Cardiac muscle cell (in vitro differentiated cells and primary cell): Measurements from ENCODE around the gene CCNC. TPM values are rescaled to one million over a fixed set of nuclear protein-coding genes. Genes with fewer than 3 reads are reported as not detected.

Experiments used
- DNase-seq, 2 donors: peaks; one replicate each; pipeline versions ENCODE4 v3.0.0 to v3.0.0-alpha.2; 2010 to 2017; ENCODE audit warnings: low read depth in 1 of 2, low spot score in 1 of 2
- H3K27ac ChIP-seq: fragments of 200-600 bp; sonication (generic); 2 replicates; pipeline ENCODE4 v1.5.1; 2016
- H3K27me3 ChIP-seq: fragments of 200-600 bp; sonication (generic); 2 replicates; pipeline ENCODE4 v1.6.0; 2016; ENCODE audit warnings: control low read depth
- H3K36me3 ChIP-seq: fragments of 200-600 bp; sonication (generic); 2 replicates; pipeline ENCODE4 v1.5.1; 2016; ENCODE audit warnings: control low read depth
- H3K4me1 ChIP-seq: fragments of 200-600 bp; sonication (generic); 2 replicates; pipeline ENCODE4 v1.8.1; 2017; ENCODE audit warnings: low read depth, mild to moderate bottlenecking, mixed run types
- H3K4me3 ChIP-seq: fragments of 200-600 bp; sonication (generic); 2 replicates; pipeline ENCODE4 v1.5.1; 2016; ENCODE audit warnings: mild to moderate bottlenecking
- H3K9me3 ChIP-seq: fragments of 200-600 bp; sonication (generic); 2 replicates; pipeline ENCODE4 v1.5.1; 2017; ENCODE audit warnings: low read depth, mild to moderate bottlenecking, control low read depth
- polyA plus RNA-seq: library from polyadenylated mRNA; unstranded; fragments of >200 nt; fragmentation: Nextera tagmentation; extraction: Ambion mirVana; gene quantifications from 2 replicates; pipeline ENCODE4 v1.2.1, GENCODE V29; 2016
- total RNA-seq: library from RNA; depleted of rRNA; stranded (reverse); fragments of >200 nt; gene quantifications from 2 replicates; pipeline ENCODE4 v1.2.3, GENCODE V29; 2016
- TF ChIP-seq, protein P1 (sequence below): IDR thresholded peaks from 2 replicates; pipeline ENCODE4 v1.5.1; 2012; ENCODE audit warnings: low read depth, mild to moderate bottlenecking, low read length

Gene CCNC
- total and polyA plus RNA-seq, 2 experiments from 2014 or later: 39.7 to 68.1 TPM

DNA sequence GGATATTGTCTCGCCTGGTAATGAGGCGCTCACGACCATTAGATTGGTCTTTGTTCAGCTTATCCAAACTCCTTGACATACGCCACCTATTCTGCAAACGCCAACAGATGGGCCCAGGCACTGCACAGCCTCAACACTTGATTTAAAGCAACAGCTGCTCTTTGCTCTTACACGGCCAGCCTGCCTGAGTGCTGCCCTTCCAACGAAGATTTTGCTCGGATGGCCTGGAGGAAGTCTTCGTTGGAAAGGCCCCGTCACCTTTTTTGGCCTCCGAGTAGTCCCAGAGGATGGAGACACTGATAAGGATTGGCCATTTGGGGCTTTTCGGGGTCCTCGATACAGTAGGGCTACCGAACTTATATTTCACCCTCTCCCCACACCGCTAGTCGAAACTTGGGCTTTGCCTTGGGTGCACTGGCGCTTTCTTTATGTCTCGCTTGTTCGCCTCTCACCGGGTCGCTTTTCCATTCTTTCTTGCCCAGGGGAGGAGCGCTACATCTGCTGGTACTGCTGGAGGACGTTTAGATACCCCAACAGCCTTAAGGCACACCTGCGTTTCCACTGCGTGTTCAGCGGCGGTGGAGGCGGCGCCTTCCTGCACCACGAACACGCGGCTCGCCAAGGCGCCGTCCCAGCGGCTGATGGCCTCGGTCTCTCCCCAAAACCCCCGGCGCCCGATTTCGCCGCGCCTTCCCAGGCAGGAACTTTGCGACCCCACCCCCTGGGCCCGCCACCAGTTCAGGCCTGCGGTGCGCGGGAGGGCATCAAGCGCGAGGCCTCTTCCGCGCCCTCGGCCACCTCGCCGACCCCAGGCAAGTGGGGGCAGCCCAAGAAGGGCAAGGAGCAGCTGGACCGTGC lies 44.3 kb upstream of the CCNC start:
- TF ChIP-seq, protein P1, sequence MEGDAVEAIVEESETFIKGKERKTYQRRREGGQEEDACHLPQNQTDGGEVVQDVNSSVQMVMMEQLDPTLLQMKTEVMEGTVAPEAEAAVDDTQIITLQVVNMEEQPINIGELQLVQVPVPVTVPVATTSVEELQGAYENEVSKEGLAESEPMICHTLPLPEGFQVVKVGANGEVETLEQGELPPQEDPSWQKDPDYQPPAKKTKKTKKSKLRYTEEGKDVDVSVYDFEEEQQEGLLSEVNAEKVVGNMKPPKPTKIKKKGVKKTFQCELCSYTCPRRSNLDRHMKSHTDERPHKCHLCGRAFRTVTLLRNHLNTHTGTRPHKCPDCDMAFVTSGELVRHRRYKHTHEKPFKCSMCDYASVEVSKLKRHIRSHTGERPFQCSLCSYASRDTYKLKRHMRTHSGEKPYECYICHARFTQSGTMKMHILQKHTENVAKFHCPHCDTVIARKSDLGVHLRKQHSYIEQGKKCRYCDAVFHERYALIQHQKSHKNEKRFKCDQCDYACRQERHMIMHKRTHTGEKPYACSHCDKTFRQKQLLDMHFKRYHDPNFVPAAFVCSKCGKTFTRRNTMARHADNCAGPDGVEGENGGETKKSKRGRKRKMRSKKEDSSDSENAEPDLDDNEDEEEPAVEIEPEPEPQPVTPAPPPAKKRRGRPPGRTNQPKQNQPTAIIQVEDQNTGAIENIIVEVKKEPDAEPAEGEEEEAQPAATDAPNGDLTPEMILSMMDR: no peak
- Histone ChIP-seq H3K27me3 (peaks cover 100% of the 10 kb centered on the region), H3K27ac (no peak overlapping the region), H3K4me1 (no peaks in the 10 kb centered on the region), H3K9me3 (no peaks in the 10 kb centered on the region), H3K36me3 (no peaks in the 10 kb centered on the region), H3K4me3 (peak overlapping the region; percentile 36)
- no peak for DNase-seq

- H3K27ac ChIP-seq: no peak overlapping the region
- H3K4me3 ChIP-seq: no peak overlapping the region
- TF ChIP-seq, protein P1: no peak
- H3K9me3 ChIP-seq: no peaks in the 10 kb centered on the region
- H3K36me3 ChIP-seq: no peaks in the 10 kb centered on the region
- H3K27me3 ChIP-seq: peaks cover 100% of the 10 kb centered on the region
- no peak for DNase-seq
- no peaks in the 10 kb centered on the region for H3K4me1 ChIP-seq
Observed at GRCh38 chr6:99611148-99611547, 42.7 kb upstream of the CCNC start.

GRCh38 chr6:99609905-99610489 lies 41.5 kb upstream of the CCNC start:
- H3K4me1 ChIP-seq: no peaks in the 10 kb centered on the region
- TF ChIP-seq, protein P1: no peak
- peaks cover 100% of the 10 kb centered on the region for H3K27me3 ChIP-seq
- H3K27ac ChIP-seq: no peak overlapping the region
- DNase-seq: no peak
- no peaks in the 10 kb centered on the region for H3K9me3 ChIP-seq
- H3K4me3 ChIP-seq: no peak overlapping the region
- no peaks in the 10 kb centered on the region for H3K36me3 ChIP-seq

DNA sequence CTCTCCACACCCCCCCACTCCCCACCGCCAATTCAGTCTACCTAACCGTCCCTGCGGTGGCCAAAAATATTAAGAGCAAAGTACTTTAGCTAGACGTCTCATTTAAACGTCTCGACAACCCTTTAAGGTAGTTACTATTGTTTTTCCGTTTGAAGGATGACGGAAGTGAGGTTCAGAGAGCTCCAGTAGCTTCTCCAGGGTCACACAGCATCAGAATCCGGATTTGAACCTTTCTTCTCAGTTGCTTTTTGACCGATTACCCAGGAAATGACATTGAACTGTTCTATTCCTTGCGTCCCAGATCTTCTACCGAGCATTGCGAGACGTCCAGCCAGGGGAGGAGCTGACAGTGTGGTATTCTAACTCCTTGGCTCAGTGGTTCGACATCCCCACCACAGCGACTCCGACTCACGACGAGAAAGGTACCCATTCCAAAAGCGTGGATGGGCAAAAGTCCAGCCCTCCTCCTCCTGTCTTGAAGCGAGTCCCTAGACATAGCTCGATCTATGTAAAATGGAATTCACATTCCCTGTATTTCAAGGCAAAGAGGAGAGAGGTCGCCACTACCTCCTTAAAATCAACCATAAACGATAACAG lies 40.5 kb upstream of the CCNC start:
- H3K9me3 ChIP-seq: no peaks in the 10 kb centered on the region
- no peaks in the 10 kb centered on the region for H3K36me3 ChIP-seq
- H3K4me1 ChIP-seq: peaks cover 2% of the 10 kb centered on the region
- H3K27me3 ChIP-seq: peaks cover 100% of the 10 kb centered on the region
- no peak for DNase-seq
- H3K27ac ChIP-seq: no peak overlapping the region
- no peak overlapping the region for H3K4me3 ChIP-seq
- TF ChIP-seq, protein P1: no peak

- H3K36me3 ChIP-seq: no peaks in the 10 kb centered on the region
- peaks cover 100% of the 10 kb centered on the region for H3K27me3 ChIP-seq
- DNase-seq: no peak
- no peaks in the 10 kb centered on the region for H3K9me3 ChIP-seq
- no peak overlapping the region for H3K27ac ChIP-seq
- no peak overlapping the region for H3K4me3 ChIP-seq
- H3K4me1 ChIP-seq: peaks cover 5% of the 10 kb centered on the region
- TF ChIP-seq, protein P1: no peak
Observed at GRCh38 chr6:99608059-99608885, 39.8 kb upstream of the CCNC start.
